IPS-20b (cell line): ENCODE data around the gene DDX23.
"Not testable (repeated sequence)": the region's sequence is repeated elsewhere in the genome, so short reads cannot be mapped to it uniquely, and the experiment has no call there.

ENCODE experiments used
- H3K27ac ChIP-seq: one replicate; pipeline ENCODE4 v1.5.1; 2013; ENCODE audit warnings: low read length
- H3K27me3 ChIP-seq: 2 replicates; pipeline ENCODE4 v1.6.1; 2013; ENCODE audit warnings: mild to moderate bottlenecking, low read length, inconsistent platforms; ENCODE audit not compliant: insufficient read depth
- H3K36me3 ChIP-seq: 2 replicates; pipeline ENCODE4 v1.6.1; 2013; ENCODE audit warnings: low read depth, mild to moderate bottlenecking, inconsistent platforms, low read length, moderate library complexity; ENCODE audit not compliant: insufficient read depth
- H3K4me1 ChIP-seq: 2 replicates; pipeline ENCODE4 v1.6.1; 2013; ENCODE audit warnings: mild to moderate bottlenecking, control low read depth, inconsistent platforms, low read length, moderate library complexity; ENCODE audit not compliant: insufficient read depth
- H3K4me3 ChIP-seq: 2 replicates; pipeline ENCODE4 v1.5.1; 2013; ENCODE audit warnings: mild to moderate bottlenecking, low read length, inconsistent platforms
- H3K9ac ChIP-seq: 2 replicates; pipeline ENCODE4 v1.6.1; 2013; ENCODE audit warnings: low read depth, mild to moderate bottlenecking, inconsistent platforms, low read length, moderate library complexity
- H3K9me3 ChIP-seq: 2 replicates; pipeline ENCODE4 v1.6.1; 2013; ENCODE audit warnings: mild to moderate bottlenecking, low read depth, low read length, inconsistent platforms; ENCODE audit not compliant: insufficient read depth

DDX23 gene

GRCh38 chr12:48860236-48860635 is 8.3 kb upstream of the DDX23 start:
- H3K4me3 ChIP-seq, H3K9me3 ChIP-seq, H3K27me3 ChIP-seq, H3K27ac ChIP-seq, H3K9ac ChIP-seq: not testable (repeated sequence)
- H3K36me3 ChIP-seq, result peaks cover 64% of the 10 kb centered on the region
- peaks cover 20% of the 10 kb centered on the region for H3K4me1 ChIP-seq

DNA sequence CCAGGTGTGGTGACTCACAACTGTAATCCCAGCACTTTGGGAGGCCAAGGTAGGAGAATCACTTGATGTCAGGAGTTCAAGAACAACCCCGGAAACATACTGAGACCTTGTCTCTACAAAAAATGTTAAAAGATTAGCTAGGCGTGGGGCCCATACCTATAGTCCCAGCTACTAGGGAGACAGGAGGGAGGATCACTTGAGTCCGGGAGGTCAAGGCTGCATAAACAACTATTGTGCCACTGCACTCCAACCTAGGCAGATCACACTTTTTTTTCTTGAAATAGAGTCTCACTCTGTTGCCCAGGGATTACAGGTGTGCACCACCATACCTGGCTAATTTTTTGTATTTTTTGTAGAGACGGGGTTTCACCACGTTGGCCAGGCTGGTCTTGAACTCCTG is 7.6 kb upstream of the DDX23 start:
- Histone ChIP-seq H3K4me1 (peaks cover 14% of the 10 kb centered on the region), H3K4me3 (no peak overlapping the region), H3K9me3 (no peaks in the 10 kb centered on the region), H3K9ac (no peak overlapping the region), H3K27ac (no peak overlapping the region), H3K36me3 (peaks cover 64% of the 10 kb centered on the region), H3K27me3 (no peaks in the 10 kb centered on the region)

- Histone ChIP-seq H3K27ac (no peak overlapping the region), H3K4me3 (no peak overlapping the region), H3K9me3 (no peaks in the 10 kb centered on the region), H3K36me3 (peaks cover 55% of the 10 kb centered on the region), H3K27me3 (no peaks in the 10 kb centered on the region), H3K4me1 (peaks cover 5% of the 10 kb centered on the region; the same call in 1 of the 2 replicates), H3K9ac (no peak overlapping the region)
Measured at GRCh38 chr12:48858043-48858442, 6.1 kb upstream of the DDX23 start.

DNA sequence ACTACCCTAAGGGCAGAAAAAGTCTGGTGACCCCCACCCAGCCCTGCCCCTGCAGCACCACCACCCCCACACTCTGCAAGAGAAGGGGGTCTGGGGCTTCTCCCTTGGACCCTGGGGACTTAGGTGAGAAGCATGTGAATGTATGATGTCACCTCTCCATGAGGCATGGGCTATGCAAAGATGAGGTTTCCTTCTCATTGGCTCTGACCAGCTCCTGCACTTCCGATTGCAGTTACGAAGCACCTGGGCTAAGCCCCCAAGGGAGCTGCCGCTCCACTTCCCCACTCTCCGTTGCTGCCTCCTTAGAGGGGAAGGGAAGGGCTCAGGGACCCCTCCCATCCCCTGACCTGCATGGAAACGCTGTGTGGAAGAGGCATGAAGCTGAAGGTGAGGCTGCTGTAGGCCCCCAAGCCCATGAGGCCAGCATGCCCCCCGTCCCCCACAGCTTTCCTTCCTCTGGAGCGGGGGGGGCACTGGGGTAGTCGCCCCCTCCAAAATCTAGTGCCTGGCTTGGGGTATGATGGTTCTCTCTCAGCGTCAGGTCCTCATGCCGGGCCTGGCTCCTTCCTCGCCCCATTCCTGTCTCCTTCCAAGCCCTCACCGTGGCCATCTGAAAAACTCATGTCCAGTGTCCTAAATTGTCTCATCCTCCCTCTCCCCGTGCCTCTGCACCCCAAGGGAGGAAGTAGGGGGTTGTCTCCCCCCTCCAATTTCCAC is 5.5 kb upstream of the DDX23 start:
- H3K4me1 ChIP-seq, result peaks cover 4% of the 10 kb centered on the region; the same call in 1 of the 2 replicates
- H3K36me3 ChIP-seq, result peaks cover 49% of the 10 kb centered on the region
- no peak overlapping the region for H3K27ac ChIP-seq
- no peaks in the 10 kb centered on the region for H3K9me3 ChIP-seq
- no peak overlapping the region for H3K4me3 ChIP-seq
- H3K27me3 ChIP-seq, result no peaks in the 10 kb centered on the region
- H3K9ac ChIP-seq, result no peak overlapping the region

DNA sequence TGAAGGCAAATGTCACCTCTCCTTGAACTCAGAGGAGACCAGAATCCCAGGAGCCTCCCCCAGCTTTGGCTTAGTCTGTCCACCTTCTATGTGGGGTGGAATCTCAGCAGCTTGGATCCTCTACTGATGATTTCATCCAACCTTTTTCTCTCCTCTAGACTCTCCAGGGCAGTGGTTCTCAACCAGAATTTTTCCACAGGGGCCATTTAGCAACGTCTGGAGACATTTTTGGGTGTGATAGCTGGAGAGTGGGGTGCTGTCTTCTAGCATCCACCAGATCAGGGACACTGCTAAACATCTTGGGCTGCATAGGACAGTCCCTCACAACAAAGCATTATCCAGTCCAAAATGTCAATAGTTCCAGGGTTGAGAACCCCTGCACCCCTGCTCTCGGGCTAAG is 4.4 kb upstream of the DDX23 start:
- no peaks in the 10 kb centered on the region for H3K9me3 ChIP-seq
- no peak overlapping the region for H3K4me3 ChIP-seq
- H3K27me3 ChIP-seq, result no peaks in the 10 kb centered on the region
- peaks cover 4% of the 10 kb centered on the region; the same call in 1 of the 2 replicates for H3K4me1 ChIP-seq
- H3K36me3 ChIP-seq, result peaks cover 39% of the 10 kb centered on the region
- H3K27ac ChIP-seq, result no peak overlapping the region
- no peak overlapping the region for H3K9ac ChIP-seq

DNA sequence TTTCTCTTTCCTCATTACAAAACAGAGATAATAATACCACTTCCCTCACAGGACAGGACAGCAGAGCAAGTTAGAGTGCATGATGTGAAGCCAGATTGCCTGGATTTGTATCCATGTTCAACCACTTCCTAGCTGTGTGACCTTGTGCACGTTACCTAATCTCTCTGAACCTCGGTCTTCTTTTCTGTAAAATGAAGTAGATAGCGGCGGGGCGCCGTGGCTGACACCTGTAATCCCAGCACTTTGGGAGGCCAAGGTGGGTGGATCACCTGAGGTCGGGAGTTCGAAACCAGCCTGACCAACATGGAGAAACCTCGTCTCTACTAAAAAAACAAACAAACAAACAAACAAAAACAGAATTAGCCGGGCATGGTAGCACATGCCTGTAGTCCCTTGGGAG is 3.0 kb upstream of the DDX23 start:
- not testable (repeated sequence) for H3K4me3 ChIP-seq, H3K9me3 ChIP-seq, H3K4me1 ChIP-seq, H3K27me3 ChIP-seq, H3K27ac ChIP-seq, H3K9ac ChIP-seq
- H3K36me3 ChIP-seq, result peaks cover 24% of the 10 kb centered on the region

GRCh38 chr12:48854488-48854887 is 2.5 kb upstream of the DDX23 start:
- peaks cover 20% of the 10 kb centered on the region for H3K36me3 ChIP-seq
- no peak overlapping the region for H3K27ac ChIP-seq
- no peak overlapping the region for H3K4me3 ChIP-seq
- no peaks in the 10 kb centered on the region for H3K27me3 ChIP-seq
- H3K9me3 ChIP-seq, result no peaks in the 10 kb centered on the region
- H3K9ac ChIP-seq, result no peak overlapping the region
- peaks cover 9% of the 10 kb centered on the region; the same call in 1 of the 2 replicates for H3K4me1 ChIP-seq

GRCh38 chr12:48852734-48853688 is 1.0 kb upstream of the DDX23 start:
- H3K9ac ChIP-seq, result peak overlapping the region; percentile 75; the same call in 1 of the 2 replicates

DNA sequence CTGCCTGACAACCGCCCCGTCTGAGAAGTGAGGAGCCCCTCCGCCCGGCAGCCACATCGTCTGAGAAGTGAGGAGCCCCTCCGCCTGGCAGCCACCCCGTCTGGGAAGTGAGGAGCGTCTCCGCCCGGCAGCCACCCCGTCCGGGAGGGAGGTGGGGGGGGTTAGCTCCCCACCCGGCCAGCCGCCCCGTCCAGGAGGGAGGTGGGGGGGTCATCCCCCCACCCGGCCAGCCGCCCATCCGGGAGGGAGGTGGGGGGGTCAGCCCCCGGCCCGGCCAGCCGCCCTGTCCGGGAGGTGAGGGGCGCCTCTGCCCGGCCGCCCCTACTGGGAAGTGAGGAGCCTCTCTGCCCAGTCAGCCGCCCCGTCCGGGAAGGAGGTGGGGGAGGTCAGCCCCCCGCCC is 9.9 kb downstream of the DDX23 start:
- H3K27ac ChIP-seq, H3K9me3 ChIP-seq, H3K4me1 ChIP-seq, H3K9ac ChIP-seq, H3K4me3 ChIP-seq, H3K27me3 ChIP-seq: not testable (repeated sequence)
- peaks cover 77% of the 10 kb centered on the region for H3K36me3 ChIP-seq

More at GRCh38 chr12:48852734-48853688, 1.0 kb upstream of the DDX23 start:
- Histone ChIP-seq H3K36me3 (peaks cover 9% of the 10 kb centered on the region), H3K27ac (no peak overlapping the region), H3K9me3 (no peaks in the 10 kb centered on the region), H3K27me3 (no peaks in the 10 kb centered on the region), H3K4me3 (peak overlapping the region; percentile 77), H3K4me1 (peaks cover 9% of the 10 kb centered on the region; the same call in 1 of the 2 replicates)

GRCh38 chr12:48838048-48838447 is 13.9 kb downstream of the DDX23 start:
- Histone ChIP-seq H3K9me3 (no peaks in the 10 kb centered on the region), H3K36me3 (peaks cover 79% of the 10 kb centered on the region), H3K9ac (no peak overlapping the region), H3K4me1 (no peaks in the 10 kb centered on the region), H3K27me3 (no peaks in the 10 kb centered on the region), H3K27ac (no peak overlapping the region), H3K4me3 (no peak overlapping the region)

DNA sequence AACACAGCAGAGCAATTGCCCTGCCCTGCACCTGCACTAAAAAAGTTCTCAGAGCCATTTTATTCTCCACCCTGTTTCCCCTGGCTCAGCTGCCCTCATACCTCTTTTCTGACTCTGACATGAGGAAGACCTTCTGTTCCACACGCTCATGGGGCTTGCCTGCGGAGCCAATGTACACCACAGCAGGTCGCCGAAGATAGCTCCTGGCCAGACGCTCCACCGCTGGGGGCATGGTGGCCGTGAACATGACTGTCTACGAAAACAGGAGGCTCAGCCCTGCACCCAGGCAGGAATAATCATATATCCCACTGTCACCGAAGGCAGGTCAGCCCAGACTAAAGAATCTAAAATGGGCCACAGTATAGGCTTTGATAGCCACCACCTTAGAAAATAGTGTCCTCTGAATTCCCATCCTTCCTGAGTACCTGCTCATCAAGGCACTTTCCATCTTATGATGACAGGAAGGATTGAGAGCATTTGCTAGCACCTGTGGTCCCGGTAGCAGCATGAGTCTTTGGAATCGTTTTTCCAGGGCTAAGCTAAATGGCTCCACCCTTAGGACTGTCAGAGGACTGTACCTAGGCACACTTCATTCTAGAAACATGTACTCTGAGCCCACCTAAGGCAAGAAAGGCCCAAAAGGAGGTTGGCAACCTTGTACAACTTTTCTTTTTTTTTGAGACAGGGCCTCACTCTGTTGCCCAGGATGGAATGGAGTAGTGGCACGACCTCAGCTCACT is 19.5 kb downstream of the DDX23 start:
- Histone ChIP-seq H3K27ac (no peak overlapping the region), H3K4me1 (no peaks in the 10 kb centered on the region), H3K9me3 (no peaks in the 10 kb centered on the region), H3K4me3 (no peak overlapping the region), H3K27me3 (no peaks in the 10 kb centered on the region), H3K9ac (no peak overlapping the region), H3K36me3 (peaks cover 96% of the 10 kb centered on the region)
